Measurements from ENCODE around the gene AMT.

- TF ChIP-seq CTCF (IDR thresholded peaks at IDR 0.05; ENCODE audit: borderline replicate concordance, extremely low read depth, low read length, poor library complexity, severe bottlenecking) (no peak), EZH2 (IDR thresholded peaks at IDR 0.05; ENCODE audit: borderline replicate concordance, low read depth, low read length, severe bottlenecking) (no peak)
These were observed 39.3 kb upstream of the AMT start for GRCh38 chr3:49461443-49462171.
